Measurements from ENCODE around the gene ABCA13.

DNA sequence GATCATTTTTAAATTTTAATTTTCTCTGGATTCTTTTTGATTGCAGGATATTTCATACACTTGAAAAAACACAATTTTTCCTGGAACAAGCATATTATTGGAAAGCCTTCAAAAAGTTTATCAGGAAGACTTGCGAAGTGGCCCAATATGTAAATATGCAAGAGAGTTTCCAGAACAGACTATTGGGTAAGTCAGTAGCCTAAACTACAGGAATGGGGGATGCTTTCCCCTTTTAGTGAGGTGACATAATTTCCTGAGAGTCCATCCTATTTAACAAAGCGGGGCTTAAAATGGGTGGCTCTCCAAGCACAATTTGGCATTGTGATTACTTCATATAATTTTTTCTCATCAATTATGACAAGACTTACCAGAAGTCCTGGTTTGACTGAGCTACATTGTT lies 77.9 kb downstream of the ABCA13 start:
- TF ChIP-seq, protein P1, sequence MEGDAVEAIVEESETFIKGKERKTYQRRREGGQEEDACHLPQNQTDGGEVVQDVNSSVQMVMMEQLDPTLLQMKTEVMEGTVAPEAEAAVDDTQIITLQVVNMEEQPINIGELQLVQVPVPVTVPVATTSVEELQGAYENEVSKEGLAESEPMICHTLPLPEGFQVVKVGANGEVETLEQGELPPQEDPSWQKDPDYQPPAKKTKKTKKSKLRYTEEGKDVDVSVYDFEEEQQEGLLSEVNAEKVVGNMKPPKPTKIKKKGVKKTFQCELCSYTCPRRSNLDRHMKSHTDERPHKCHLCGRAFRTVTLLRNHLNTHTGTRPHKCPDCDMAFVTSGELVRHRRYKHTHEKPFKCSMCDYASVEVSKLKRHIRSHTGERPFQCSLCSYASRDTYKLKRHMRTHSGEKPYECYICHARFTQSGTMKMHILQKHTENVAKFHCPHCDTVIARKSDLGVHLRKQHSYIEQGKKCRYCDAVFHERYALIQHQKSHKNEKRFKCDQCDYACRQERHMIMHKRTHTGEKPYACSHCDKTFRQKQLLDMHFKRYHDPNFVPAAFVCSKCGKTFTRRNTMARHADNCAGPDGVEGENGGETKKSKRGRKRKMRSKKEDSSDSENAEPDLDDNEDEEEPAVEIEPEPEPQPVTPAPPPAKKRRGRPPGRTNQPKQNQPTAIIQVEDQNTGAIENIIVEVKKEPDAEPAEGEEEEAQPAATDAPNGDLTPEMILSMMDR (IDR thresholded peaks at IDR 0.05): no peak
- no peak for TF ChIP-seq POLR2A (IDR thresholded peaks at IDR 0.05)
- no peak for TF ChIP-seq POLR2AphosphoS5 (IDR thresholded peaks at IDR 0.05)
- TF ChIP-seq EP300 (IDR thresholded peaks at IDR 0.05): no peak

Data from gastroesophageal sphincter (tissue), 3 donors.